Limb (tissue), 2 donors: Measurements from ENCODE around the gene BTBD16.

Experiments
- DNase-seq, 2 donors: peaks; one replicate each; pipeline ENCODE4 v3.0.0-alpha.2; 2016; ENCODE audit errors: extremely low spot score in 2 of 2

Gene BTBD16

GRCh38 chr10:122273966-122274545, 3.0 kb downstream of the BTBD16 start:
- no peak for DNase-seq

- DNase-seq: no peak
Measured at GRCh38 chr10:122276611-122277208, 5.6 kb downstream of the BTBD16 start.

- DNase-seq: no peak
Measured at GRCh38 chr10:122277526-122278136, 6.5 kb downstream of the BTBD16 start.

- DNase-seq: peak in 1 of 2 donors; percentile 70
Measured at GRCh38 chr10:122279725-122280141, 8.6 kb downstream of the BTBD16 start.

GRCh38 chr10:122280156-122280555, 9.1 kb downstream of the BTBD16 start:
- no peak for DNase-seq

GRCh38 chr10:122281018-122281626, 10.0 kb downstream of the BTBD16 start:
- DNase-seq: no peak

- DNase-seq: no peak
Measured at GRCh38 chr10:122281751-122282150, 10.7 kb downstream of the BTBD16 start.

GRCh38 chr10:122282253-122282671, 11.2 kb downstream of the BTBD16 start:
- DNase-seq: no peak

GRCh38 chr10:122282909-122283308, 11.8 kb downstream of the BTBD16 start:
- DNase-seq: no peak

GRCh38 chr10:122285506-122286444, 14.7 kb downstream of the BTBD16 start:
- DNase-seq: no peak

- DNase-seq: peak; percentile 62 to 72
Measured at GRCh38 chr10:122286867-122287266, 15.8 kb downstream of the BTBD16 start.

GRCh38 chr10:122287570-122287969, 16.5 kb downstream of the BTBD16 start:
- DNase-seq: no peak

- DNase-seq: no peak
Measured at GRCh38 chr10:122288262-122288661, 17.2 kb downstream of the BTBD16 start.

- no peak for DNase-seq
Measured at GRCh38 chr10:122288917-122289316, 17.8 kb downstream of the BTBD16 start.

GRCh38 chr10:122290334-122290733, 19.2 kb downstream of the BTBD16 start:
- no peak for DNase-seq

- no peak for DNase-seq
Measured at GRCh38 chr10:122290833-122291532, 19.9 kb downstream of the BTBD16 start.

- DNase-seq: no peak
Measured at GRCh38 chr10:122291739-122292138, 20.6 kb downstream of the BTBD16 start.

- no peak for DNase-seq
Measured at GRCh38 chr10:122292376-122292775, 21.3 kb downstream of the BTBD16 start.

GRCh38 chr10:122293156-122293960, 22.3 kb downstream of the BTBD16 start:
- no peak for DNase-seq

- no peak for DNase-seq
Measured at GRCh38 chr10:122293961-122294380, 22.9 kb downstream of the BTBD16 start.
